GM18861 (cell line): ENCODE results near the gene EXOC7.
"Not testable (repeated sequence)": the region's sequence is repeated elsewhere in the genome, so short reads cannot be mapped to it uniquely, and the experiment has no call there.

Experiments
- ATAC-seq: cut with Tn5 transposase; IDR thresholded peaks from one replicate; pipeline ENCODE4 v1.9.1; 2021; ENCODE audit not compliant: unreplicated experiment

Gene EXOC7

DNA sequence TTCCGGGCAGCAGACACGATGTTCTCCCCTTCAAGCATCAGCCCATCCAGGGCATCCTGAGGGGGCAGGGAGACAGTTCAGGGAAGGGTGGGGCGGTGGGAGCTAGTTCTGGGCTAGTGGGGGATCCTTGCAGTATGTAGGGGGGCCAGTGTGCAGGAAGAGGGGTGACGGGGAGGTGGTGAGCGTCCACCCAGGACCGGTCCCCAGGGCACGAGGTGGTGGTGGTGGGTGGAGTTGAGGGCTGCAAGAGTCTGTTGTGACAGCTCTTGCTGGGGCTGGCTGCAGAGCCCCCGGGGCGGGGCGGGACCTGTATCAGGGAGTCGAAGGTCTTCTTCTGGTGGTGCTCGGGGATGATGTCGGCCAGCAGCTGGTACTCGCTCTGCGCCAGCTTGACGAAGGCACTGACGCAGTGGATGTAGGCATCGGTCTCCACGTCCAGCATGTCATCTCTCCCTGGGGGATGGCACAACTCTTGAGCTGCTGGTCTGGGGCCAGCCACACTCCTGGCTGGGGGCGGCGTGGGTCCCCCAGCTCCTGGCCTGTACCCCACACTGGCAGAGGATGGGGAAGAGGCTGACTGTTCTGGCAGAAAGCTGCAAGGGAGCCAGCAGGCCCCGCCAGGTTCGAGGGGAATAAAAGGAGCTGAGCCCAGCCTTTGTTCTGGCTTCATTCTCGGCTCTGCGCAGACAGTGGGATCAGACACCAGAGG is 14.6 kb downstream of the EXOC7 start:
- no peak for ATAC-seq

DNA sequence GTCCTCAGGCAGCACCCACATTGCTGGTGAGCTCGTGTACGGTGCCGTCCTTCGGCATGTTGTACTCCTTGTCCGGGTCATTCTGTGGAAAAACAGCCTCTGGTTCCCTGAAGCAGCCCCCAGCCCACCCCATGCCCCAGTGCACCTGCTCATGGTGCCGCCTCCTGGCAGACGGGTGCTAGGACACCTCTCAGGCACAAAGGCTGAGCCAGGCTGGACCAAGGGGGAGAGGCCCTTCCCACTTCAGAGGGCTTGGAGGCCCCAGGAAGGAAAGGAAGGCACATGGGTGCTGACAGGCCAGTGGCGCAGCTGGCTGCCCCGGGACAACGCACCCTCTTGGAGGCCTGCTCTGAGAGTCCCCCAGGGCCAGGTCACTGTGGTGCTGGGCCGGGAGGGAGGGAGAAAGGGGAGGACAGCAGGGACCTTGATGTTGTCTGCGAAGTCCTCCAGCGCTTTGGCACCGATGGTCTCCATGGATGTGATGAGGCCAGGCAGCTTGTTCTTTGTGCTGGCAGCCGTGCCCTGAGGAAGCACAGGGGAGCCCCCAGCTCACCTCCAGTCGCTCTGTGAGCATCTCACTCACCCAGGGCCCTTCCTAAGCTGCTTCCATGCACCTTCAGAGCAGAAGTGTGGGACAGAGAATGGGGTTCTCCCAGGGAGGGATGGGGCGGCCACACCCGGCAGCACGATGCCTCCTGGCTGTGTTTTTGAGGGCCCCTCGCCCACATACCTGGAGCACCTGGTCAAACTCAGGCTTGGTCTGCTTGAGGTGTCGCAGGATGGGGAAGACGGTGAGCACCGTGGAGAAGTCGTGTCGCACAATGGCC is 15.3 kb downstream of the EXOC7 start:
- no peak for ATAC-seq

DNA sequence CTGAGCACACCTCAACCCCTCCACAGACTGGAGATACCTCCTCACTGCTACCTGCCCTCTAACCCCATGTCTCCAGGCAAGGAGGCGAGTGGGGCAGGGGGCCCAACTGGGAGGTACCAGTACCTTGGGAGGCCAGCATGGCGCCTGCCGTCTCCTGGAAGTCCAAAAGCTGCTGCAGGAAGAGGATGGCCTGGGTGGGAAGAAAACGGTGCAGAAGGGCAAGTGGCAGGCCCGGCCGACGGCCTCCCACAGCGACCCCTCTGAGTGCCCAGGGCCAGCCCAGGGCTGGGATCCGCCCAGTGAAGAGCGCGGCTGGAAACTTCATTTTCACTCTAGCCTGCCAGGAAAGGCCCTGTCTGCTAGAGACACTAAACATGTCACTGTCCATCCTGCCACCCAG is 16.1 kb downstream of the EXOC7 start:
- no peak for ATAC-seq

DNA sequence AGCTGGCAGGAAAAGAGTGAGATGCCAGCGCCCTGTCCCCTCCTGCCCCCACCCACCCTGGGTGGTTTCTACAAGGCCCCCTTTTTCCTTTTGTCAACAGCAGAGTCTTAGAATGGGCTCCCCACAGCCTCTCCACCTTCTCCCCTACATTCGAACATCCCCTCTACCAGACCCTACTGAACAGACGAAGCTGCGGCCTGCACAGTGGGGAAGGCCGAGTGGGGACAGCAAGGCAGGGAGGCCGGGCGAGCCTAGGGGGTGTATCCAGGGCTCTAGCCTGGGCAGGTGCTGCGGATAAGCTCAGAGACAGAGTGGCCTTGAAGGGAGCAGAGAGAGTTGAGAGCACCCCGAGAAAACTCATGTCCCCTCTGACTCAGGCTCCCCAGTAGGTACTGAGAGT is 17.2 kb downstream of the EXOC7 start:
- no peak for ATAC-seq

DNA sequence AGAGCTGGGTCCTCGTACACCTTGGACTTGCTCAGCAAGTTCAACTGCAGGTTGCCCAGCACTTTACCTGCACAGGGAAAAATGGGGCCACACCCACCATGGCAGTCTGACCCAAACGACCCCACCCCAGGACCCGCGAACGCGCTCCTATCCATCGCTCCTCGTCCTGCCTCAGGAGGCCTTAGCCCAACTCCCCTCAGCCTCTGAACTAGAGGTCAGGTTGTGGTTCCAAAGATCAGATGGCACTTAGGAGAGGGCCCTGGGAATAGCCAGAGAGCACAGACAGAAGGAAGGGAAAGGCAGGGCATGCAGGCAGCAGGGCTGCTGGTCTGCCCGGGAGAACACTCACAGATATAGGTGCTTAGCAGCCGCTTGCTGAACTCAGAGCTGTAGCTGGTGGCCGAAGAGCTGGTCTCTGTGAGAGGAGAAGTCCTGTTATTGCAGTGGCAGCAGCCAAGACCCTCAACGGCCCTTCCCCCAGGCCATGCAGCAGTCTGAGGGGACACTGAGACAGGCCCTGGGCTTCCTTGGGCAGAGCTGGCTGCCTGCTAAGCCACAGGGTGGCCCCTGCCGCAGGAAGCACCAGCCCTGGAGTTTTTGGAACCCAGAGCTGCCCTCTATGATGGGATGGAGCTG is 17.7 kb downstream of the EXOC7 start:
- ATAC-seq, result no peak

DNA sequence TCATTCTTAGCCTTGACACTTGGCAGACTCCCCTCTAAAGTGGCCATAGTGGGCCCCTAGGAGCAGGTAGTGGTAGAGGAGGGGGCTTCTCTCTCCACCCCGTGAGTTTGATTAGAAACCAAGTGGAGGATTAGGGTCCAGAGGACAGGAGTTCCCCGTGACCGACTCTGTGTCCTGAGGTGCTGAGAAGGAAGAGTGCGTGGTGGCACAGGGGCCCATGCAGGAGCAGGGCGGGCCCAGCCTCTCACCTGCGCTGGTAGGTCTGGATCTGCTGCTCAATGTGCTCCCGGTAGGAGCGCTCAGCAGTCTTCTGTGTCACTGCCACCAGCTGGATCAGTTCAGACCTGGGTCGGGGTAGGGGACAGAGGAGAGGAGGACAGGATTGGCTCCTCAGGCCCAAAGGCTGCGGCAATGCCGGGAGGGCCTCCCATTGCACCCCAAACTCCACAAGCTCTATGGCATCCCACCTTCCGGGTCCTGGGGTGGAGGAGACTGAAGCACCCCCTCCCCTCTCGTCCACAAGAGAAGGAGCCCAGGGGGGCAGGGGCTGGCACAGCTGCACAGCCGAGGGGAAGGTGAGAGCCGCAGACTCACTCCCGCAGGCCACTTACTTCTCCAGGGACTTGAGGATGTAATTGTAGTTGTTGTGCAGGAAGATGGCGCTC is 18.4 kb downstream of the EXOC7 start:
- no peak for ATAC-seq

DNA sequence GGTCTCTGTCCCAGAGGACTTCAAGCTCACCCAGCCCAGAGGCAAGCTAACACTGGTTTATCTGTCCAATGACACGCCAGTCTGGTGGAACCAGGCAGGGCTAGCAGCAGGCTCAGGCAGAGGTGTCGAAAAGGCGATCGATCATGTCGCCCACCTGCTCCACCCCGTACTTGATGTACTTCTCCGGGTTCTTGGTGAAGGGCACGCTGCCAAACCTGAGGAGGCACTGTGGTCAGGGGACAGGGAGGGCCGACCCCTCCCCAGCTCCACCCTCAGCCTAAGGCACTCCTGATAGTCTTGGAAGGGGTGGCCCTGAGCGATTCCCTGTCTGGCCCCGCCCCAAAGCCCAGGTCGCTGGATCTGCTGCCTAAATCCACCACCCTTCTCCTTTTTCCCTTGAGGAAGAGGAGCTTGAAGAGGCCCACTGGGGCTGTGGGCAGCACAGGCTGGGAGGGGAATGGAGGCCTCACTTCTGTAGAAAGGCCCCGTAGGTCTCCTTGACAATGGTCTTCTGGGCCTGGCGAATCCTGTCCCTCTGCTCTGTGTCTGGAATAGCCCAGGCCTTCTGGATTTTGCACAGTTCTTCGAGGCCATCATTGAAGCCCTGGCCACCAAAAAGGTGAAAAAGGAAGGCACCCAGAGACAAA is 19.9 kb downstream of the EXOC7 start:
- ATAC-seq, result no peak

DNA sequence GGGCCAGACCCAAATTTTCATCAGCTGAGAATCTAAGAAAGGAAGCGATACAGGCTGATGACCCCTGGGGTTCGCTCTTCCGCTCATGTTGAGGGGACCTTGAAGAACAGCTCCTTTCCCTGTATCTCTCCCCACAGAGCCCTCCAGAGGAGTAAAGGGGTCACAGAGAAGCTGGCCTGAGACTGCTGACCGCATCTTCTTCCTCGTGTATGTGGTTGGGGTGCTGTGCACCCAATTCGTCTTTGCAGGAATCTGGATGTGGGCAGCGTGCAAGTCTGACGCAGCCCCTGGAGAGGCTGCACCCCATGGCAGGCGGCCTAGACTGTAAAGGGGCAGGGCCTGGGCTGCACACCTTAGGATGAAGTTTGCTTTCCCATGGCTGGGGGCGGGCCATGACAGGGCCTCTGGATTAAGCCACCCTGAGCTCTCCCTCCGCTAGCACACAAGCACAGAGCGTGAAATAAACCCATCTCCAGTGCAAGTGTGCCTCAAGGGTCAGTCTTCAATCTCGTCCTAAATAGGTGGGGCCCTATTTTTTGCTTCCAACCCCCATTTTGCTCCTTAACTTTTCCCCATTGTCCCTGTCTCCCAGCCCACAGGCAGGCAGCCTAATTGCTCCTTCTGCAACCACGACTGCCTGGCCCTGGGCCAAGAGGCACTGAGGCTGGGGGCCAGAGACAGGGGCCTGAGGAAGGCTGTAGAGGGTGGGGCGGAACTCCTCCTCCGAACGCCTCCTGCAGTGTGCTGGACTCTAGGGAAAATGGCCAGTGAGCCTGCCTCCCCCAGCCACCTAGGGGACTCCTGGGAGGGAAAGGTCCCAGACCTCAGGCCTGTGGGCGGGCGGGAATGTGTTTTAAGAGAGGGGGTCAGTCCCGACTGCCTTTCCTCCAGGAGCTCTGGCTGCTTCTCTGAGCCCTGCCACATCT is 21.0 kb downstream of the EXOC7 start:
- no peak for ATAC-seq

DNA sequence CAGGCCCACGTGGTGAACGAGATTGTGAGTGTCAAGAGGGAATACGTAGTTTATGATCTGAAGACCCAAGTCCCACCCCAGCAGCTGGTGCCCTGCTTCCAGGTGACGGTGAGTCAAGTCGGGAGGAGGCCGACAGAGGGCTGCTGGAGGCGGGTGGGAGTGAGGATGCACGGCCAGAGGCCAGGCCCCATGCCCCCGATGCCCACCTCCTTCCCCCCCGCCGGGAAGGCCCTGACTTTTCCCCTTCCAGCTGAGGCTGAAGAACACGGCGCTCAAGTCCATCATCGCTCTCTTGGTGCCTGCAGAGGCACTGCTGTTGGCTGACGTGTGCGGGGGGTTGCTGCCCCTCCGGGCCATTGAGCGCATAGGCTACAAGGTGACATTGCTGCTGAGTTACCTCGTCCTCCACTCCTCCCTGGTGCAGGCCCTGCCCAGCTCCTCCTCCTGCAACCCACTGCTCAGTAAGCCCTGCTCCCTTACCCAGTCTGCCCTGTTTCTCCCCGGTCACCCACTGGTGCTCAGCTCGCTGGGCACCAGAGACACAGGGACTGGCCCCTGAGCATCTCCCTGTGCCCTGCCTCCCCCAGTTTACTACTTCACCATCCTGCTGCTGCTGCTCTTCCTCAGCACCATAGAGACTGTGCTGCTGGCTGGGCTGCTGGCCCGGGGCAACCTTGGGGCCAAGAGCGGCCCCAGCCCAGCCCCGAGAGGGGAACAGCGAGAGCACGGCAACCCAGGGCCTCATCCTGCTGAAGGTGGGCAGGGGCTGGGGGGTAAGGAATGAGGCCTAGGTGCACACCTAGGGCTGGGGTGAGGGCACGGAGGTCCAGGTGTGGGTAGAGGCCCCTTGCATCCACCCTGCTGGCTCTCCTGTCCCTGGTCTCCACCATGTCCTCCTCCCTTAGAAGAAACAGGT is 22.0 kb downstream of the EXOC7 start:
- no peak for ATAC-seq

DNA sequence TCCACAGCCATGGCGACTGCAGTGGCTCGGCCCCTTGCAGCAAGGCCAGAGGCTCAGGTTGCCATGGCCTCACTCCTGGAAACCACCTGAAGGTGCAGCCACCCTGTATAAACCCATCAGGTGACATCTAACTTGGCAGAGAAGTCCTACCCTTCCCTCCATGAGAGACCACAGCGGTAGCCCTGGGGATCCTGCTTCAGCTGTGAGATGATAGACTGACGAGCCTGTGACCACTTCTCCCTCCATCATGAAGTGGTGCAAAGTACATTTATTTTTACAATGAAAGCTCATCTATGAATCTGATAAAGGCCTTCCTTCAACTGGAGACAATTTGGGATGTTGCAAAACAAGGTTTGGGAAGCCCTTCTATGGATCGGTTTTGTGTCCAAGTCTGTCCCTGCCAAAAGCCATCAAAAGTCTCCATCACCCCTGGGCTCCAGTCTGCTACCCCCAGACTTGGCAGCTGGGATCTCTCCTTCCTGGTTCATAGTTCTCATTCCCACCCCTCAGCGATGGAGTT is 22.8 kb downstream of the EXOC7 start:
- no peak for ATAC-seq

DNA sequence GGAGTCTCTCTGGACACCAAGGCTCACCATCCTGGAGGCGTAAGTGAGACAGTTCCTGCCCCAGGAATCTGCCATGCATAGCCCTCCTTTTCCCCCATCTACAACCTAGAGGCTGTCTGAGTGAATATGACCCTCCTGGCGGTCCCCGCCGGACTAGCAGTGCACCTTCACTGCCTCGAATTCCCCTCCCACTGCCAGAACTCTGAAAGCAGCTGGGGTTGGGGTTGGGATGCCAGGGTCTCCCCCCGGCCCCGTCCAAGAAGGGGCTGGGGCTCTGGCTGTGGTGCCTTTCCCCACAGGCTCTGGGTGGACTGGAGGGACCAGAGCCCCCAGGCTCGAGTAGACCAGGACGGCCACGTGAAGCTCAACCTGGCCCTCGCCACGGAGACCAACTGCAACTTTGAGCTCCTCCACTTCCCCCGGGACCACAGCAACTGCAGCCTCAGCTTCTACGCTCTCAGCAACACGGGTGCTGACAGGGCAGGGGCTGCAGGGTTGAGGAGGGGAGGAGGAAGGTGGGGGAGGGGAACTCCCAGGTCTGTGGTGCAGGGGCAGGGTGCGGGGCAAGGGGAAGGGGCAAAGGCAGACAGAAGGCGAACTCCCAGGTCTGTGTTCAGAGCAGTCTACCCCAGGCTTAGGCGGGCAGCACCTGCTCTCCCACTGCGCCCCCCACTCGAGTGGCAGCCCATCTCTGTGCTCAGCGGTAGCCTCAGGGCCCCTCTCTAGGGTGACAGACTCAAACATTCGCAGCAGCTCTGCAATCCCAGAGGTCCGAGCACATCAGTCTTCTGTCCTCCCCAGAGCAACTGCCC is 23.4 kb downstream of the EXOC7 start:
- ATAC-seq, result no peak

DNA sequence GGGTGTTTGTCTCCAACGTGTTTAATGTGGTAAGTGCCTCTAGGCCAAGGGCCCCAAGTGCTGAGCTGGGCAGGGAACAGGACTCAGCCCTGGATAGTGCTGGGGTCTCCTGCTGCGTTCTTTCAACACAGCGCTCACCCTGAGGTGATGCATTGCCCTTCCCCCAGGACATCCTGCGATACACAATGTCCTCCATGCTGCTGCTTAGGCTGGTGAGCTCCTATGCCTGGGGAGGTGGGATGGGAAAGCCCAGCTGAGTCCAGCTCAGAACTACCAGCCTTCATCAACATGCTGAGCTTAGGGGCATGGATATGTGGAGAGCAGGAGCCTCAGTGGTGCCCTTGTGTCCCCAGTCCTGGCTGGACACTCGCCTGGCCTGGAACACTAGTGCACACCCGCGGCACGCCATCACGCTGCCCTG is 24.0 kb downstream of the EXOC7 start:
- no peak for ATAC-seq

DNA sequence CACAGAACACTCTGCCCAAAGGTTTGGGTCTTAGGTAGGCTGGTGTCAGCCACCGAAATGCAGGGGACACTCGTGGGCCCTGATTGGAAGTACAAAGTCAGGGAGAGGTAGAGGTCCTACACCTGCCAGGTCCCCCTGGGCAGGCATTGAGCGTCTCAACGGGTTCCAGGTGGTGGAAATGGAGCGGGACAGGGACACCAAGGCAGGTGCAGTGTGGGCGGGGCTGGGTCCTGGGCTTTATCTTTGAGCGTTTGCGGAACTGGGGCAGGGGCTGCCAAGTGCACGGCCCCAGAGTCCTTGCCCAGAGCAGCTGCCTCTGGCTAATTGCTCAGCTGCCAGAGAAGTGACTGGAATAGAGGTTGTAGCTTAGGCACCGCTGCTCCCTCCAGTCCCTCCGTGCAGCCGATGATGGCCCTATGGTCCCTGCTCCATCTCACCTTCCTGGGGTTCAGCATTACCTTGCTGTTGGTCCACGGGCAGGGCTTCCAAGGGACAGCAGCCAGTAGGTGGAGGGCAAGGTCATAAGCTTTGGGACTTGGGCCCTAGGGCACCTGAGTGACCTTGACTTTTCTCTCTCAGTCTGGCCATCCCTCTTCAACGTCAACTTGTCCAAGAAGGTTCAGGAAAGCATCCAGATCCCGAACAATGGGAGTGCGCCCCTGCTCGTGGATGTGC is 24.6 kb downstream of the EXOC7 start, which contains the start of gene ZACN:
TSS of gene ZACN (plus strand) at position 323 of the 675 bp plus-strand sequence. CDS start at position 406, 83 bp downstream.
- ATAC-seq, result no peak

DNA sequence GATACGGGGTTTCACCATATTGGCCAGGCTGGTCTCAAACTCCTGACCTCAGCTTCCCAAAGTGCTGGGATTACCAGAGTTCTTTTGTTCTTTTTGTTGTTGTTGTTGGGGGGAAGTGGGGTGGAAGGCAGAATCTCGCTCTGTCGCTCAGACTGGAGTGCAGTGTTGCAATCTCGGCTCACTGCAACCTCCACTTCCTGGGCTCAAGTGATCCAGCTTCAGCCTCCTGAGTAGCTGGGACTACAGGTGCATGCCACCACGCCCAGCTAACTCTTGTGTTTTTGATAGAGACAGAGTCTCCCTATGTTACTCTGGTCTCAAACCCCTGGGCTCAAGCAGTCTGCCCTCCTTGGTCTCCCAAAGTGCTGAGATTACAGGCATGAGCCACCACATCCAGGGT is 25.2 kb downstream of the EXOC7 start:
- not testable (repeated sequence) for ATAC-seq

DNA sequence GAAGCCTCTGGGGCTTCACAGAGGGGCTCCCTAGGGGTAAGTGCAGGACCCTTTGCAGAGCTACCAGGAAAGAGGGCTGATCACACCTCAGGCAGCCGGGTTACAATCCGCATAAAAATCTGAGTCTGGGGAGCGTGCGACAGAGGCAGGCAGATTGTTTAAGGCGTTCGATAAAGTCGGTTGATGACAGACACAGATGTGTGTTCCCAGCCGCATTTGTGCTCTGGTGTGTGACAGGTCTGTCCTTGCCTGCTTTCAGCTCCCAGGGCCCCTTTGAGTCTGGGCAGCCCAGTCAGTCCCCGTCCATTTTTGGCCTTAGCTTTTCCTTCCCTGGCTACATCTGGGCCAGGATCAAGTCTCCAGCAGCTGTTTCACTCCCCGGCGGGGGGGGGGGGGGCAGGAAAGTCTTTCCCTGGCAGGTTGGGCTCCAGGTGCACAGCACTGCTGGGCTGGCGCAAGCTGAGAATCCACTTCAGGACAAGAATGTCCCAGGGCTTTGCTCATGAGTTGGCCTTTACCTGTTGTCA is 25.9 kb downstream of the EXOC7 start:
- ATAC-seq, result no peak

DNA sequence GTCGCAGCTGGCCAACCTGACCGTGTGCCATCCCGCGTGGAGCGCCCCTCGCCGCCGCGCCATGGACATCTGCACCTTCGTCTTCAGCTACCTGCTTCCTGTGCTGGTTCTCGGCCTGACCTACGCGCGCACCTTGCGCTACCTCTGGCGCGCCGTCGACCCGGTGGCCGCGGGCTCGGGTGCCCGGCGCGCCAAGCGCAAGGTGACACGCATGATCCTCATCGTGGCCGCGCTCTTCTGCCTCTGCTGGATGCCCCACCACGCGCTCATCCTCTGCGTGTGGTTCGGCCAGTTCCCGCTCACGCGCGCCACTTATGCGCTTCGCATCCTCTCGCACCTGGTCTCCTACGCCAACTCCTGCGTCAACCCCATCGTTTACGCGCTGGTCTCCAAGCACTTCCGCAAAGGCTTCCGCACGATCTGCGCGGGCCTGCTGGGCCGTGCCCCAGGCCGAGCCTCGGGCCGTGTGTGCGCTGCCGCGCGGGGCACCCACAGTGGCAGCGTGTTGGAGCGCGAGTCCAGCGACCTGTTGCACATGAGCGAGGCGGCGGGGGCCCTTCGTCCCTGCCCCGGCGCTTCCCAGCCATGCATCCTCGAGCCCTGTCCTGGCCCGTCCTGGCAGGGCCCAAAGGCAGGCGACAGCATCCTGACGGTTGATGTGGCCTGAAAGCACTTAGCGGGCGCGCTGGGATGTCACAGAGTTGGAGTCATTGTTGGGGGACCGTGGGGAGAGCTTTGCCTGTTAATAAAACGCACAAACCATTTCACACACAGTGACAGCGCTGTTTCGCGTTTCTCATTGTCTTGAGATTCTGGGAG is 26.6 kb downstream of the EXOC7 start:
- ATAC-seq, result no peak
